NCI-H1930 (cell line): ENCODE data around the gene UST.
"Not testable (repeated sequence)": the region's sequence is repeated elsewhere in the genome, so short reads cannot be mapped to it uniquely, and the experiment has no call there.

Source experiments
- DNase-seq, 2 experiments: peaks; one replicate each; lab custom pipeline; 2025; lab: John Stamatoyannopoulos, UW

UST gene

DNA sequence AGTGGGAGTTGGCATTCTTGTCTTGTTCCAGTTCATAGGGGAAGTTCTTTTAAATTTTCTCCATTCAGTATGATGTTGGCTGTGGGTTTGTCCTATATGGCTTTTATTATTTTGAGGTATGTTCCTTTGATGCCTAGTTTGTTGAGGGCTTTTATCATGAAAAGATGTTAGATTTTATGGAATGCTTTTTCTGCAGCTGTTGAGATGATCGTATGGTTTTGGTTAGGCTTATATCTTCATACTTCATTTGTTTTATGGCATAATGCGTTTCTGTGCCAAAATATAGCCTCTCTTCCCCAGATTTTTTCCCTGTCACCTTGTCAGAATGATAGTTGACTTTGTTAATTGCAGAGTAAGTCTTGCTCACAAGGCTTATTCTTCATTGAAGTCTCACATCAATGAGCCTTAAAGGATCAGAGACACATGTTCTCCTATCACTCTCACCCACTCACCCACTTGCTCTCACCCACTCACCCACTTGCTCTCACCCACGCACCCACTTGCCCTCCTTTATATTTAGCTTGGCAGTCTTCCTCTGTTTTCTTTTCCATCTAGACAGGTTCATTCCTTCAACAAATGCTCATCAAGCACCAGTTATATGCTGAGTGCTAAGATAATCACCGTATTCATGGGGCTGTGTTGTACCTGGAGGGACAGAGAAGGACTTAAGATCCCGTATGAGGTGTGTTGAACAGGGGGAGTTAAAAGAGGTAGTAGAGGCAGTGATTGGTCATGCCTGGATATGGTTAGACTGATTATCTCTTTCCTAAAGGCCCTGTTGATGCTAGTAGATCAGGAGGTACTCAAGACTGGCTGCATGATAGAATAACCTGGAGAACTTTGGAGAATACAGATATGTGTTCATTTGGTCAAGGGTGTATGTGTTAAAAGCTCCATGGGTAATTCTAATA, 19.3 kb downstream of the UST start:
- DNase-seq: no peak

DNA sequence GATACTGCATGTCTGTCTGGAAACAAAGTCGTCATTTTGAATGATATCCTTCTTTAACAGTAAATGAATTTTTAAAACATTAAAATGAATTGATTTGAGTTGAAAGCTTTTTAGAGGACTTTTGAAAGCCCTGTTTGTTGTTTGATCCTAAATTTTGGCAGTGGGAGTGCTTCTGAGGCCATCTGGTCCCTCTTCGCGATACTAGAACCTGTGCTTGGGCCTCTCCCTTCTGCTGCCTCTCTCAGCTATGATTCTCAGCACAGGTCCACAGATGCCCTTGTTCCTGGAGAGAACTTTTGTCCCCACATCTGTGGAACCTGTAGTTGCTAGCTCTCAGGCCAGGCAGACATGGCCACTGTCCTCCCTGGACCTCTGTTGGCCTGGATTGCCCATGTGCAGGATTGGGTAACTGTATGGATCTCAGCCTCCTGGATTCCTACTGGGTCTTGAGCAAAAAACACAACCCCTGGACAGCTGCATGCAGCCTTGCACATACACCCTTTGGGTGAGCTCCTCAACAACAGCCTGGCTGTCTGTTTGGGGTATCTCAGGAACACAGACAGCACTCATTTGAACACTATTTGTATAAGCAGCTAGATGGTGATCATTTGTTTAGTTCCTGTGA, 21.9 kb downstream of the UST start:
- no peak for DNase-seq

GRCh38 chr6:148769304-148769968, 22.6 kb downstream of the UST start:
- no peak for DNase-seq

DNA sequence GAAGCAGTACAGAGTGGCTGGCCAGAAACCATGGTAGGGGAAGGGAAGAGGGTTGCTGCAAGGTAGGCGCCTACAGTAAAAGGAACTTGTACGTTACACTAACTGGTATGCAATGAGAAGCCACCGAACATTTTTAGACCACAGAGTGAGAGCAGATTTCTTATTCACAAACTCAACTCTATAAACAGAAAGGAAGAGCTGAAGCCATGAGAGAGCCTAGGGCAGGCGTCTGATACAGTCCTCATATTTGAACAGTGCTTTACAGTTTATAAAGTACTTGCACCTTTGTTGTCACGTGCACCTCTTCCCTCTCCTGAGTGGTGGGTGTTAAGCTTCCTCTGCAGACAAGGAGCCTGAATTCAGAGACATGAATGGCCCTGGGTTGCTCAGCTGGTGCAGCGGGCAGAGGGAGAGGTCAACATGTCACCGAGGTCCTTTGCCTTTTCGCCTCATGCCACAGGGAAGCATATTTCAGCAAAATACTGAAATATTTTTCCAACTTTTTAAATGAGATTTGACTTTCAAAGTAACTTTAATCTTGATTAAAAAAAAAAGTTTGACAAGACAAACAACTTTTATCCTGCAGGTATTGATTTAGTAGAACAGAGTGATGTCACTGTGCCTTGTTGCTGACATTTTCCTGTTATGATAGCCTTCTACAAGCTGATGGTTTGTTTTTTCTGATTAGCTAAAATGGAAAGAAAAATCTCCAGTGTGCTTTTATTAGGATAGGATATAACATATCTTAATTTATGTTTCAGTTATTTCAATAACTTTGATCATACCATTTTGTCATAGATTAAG, 23.8 kb downstream of the UST start:
- DNase-seq: no peak

GRCh38 chr6:148771212-148771601, 24.4 kb downstream of the UST start:
- DNase-seq: no peak

DNA sequence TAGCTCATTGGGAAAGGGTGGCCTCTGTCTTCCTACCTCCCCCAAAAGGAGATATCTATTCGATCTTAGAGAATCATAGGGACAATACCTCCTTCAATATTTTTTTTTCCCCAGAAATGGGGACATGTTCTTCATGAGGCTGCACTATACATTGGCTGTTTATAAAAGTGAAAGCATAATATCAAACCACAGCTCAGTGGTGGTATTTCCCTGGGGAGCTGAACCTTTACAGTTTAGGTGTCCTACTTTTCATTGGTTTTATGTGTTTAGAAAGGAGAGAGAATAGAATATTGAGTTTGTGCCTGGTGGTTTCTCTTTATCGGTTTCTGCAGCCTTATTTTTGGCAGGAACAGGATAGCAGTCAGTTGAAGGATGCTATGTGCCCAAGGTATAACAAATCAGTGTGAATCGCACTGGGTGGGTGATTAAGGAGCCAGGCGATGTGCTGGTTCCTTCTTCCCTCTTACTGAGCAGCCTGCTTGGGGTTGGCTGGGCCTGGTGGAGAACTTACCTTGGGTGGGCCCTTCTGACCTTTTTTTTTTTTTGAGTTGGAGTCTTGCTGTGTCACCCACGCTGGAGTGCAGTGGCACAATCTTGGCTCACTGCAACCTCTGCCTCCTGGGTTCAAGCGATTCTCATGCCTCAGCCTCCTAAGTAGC, 25.2 kb downstream of the UST start:
- DNase-seq: no peak

- no peak for DNase-seq
Observed at GRCh38 chr6:148775161-148775560, 28.3 kb downstream of the UST start.

- no peak for DNase-seq
Observed at GRCh38 chr6:148776321-148777308, 29.8 kb downstream of the UST start.

GRCh38 chr6:148779142-148779562, 32.3 kb downstream of the UST start:
- no peak for DNase-seq

- DNase-seq: not testable (repeated sequence)
Observed at GRCh38 chr6:148780423-148780822, 33.6 kb downstream of the UST start.

DNA sequence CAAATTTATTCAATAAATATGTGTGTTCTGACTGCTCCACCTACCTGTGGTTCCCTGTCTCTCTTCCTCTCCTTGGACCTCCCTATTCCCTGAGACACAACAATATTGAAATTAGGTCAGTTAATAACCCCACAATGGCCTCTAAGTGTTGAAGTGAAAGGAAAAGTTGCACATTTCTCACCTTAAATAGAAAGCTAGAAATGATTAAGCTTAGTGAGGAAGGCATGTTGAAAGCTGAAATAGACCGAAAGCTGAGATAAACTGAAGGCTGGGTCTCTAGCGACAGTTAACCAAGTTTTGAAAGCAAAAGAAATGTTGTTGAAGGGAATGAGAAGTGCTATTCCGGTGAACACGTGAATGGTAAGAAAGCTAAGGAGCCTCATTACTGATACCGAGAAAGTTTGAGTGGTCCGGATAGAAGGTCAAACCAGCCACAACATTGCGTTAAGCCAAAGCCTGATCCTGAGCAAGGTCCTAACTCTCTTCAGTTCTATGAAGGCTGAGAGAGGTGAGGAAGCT, 34.1 kb downstream of the UST start:
- DNase-seq: no peak

GRCh38 chr6:148789948-148790347, 43.1 kb downstream of the UST start:
- DNase-seq: no peak

DNA sequence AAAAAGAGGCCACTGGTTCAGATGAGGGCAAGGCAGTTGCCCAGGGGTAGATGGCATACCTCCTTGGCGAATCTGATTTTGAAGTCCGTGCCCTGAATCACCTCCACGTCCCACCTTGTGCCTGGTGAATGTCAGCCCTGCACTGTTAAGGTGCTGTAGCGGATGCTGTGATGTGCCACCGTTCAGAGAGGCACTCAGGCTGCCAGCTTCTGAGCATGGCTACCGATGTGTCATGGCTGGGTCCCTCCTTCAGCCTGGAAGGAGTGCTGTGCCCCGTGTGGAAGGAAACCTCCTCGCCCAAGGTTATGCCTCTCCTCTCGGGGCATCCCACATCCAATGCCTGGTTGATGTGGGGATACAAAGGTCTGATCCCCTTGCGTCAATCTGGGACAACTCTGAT, 43.6 kb downstream of the UST start:
- DNase-seq: no peak

DNA sequence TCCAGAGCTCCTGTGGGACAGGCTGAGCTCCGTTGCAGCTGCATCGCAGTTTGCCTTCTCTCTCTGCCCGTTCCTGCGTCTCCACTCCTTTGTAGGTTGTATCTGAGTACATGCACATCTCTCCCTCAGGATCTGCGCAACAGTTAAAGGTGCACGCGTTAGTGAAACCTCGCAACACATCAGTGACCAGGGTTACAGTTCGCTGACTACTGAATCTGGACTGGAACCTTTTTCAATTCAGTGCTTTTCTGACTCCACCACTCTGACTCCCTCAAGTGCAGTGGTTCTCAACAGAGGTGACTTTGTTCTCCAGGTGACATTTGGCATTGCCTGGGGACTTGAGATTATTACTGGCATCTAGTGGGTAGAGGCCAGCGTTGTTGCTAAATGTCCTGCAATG, 44.0 kb downstream of the UST start:
- no peak for DNase-seq

GRCh38 chr6:148791372-148791771, 44.5 kb downstream of the UST start:
- no peak for DNase-seq

DNA sequence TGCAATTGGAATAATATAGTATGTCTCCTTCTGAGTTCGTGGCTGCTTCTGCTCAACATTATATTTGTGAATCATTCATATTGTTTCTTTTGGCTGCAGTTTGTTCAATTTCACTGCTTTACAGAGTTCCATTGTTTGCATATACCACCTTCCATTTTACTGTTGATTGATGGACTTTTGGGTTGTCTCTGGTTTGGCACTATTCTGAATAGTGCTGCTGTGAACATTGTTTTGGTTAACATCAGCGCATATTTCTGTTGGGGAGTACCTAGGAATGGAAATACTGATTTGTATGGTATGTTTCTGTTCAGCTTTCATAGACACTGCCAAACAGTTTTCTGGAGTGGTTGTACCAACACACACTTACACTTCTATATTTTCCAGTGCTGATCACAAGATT, 46.9 kb downstream of the UST start:
- no peak for DNase-seq

DNA sequence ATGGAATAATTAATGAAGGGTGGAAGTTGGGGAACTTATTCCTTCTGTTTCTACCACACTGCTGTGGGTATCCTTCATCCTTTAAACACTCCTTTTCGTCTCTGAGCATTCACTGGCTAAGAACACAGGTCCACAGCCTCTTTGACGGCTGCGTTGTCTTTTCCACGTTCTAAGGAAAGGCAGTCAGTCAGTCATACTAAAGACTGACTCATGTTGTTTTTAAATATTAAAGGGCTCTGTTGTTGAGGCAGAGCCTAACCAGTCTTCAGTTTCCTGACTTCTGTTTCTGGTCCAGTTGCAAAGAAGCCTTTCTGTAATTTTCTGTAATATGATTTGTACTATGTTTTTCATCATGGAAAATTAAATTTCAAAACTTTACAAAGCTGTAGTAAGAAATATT, 48.0 kb downstream of the UST start:
- DNase-seq: no peak

DNA sequence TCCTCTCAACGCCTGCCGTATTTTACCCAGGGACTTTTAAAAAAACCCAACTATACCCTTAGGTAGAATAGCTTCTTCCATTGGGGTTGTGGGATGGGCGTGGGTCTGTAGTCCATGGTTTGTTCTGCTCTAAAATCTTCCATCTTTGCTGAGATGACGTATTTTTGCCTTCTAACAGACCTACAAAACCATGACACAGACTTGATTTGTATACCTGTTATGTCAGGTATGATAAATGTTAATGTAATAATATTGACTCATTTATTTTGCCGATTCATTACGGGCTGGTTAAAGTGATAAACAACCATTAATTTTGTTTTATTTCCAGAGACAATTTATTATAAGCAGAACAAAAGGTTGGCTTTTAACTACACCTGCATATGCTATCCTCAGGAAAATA, 48.7 kb downstream of the UST start:
- no peak for DNase-seq

- DNase-seq: no peak
Observed at GRCh38 chr6:148799647-148800046, 52.8 kb downstream of the UST start.

- DNase-seq: no peak
Observed at GRCh38 chr6:148800536-148800935, 53.7 kb downstream of the UST start.
